ENCODE measurements around the gene ALOX5AP. TPM values are rescaled to one million over a fixed set of nuclear protein-coding genes. Genes with fewer than 3 reads are reported as not detected.
A peak's percentile ranks its signal among the peaks of the same experiment; 100 is the strongest.

Gene ALOX5AP
- total RNA-seq, 1 experiment from 2014 or later: not detected

DNA sequence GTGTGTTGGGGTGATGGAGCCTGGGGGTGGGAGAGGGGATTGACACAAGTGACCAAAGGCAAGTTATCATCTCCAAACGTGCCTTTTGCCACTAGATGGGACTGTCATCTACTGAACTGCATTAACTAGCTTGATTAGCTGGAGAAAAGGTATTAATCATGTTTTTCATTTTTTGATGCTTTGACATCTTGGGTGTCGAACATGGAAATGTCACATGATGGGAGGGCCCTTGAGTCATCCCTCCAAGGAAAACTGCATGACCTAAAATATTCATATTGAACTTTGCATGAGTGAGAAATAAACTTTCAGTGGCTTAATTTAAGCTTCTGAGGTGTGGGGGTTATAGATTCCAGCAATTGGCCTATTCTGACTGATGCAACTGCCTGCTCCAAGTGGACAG, 73.3 kb downstream of the ALOX5AP start:
- Histone ChIP-seq H3K4me3 (no peak overlapping the region), H2AFZ (no peak overlapping the region), H3K9me2 (ENCODE audit: insufficient read depth) (no peaks in the 10 kb centered on the region), H3K27me3 (ENCODE audit: insufficient read depth, low read depth) (no peaks in the 10 kb centered on the region), H3K4me1 (replicated peaks; ENCODE audit: insufficient read depth) (no peaks in the 10 kb centered on the region), H3K4me2 (no peak overlapping the region), H3K36me3 (ENCODE audit: low read depth) (no peaks in the 10 kb centered on the region), H3K9me3 (ENCODE audit: insufficient read depth, low read depth) (no peaks in the 10 kb centered on the region), H3K79me2 (ENCODE audit: low read depth) (no peaks in the 10 kb centered on the region), H3F3A (ENCODE audit: insufficient read depth, low read depth) (no peaks in the 10 kb centered on the region), H3K27ac (no peak overlapping the region), H4K20me1 (ENCODE audit: insufficient read depth) (no peaks in the 10 kb centered on the region)
- intact Hi-C loops (cut with micrococcal nuclease; ENCODE audit: unreplicated experiment): loop anchor here (10.0 kb wide), 1 partner anchor 344 kb away; the partner anchor contains the start of gene HMGB1
- ChIA-PET POLR2A (ENCODE audit: unreplicated experiment) (no interaction called here), CTCF (interaction anchor here (0.7 kb wide), 1 partner anchor 39 kb away, joined by 6 read pairs; no protein-coding TSS in a partner anchor)
- no peak for TF ChIP-seq EZH2 (IDR thresholded peaks at IDR 0.05; ENCODE audit: low read depth)
- TF ChIP-seq, protein P1, sequence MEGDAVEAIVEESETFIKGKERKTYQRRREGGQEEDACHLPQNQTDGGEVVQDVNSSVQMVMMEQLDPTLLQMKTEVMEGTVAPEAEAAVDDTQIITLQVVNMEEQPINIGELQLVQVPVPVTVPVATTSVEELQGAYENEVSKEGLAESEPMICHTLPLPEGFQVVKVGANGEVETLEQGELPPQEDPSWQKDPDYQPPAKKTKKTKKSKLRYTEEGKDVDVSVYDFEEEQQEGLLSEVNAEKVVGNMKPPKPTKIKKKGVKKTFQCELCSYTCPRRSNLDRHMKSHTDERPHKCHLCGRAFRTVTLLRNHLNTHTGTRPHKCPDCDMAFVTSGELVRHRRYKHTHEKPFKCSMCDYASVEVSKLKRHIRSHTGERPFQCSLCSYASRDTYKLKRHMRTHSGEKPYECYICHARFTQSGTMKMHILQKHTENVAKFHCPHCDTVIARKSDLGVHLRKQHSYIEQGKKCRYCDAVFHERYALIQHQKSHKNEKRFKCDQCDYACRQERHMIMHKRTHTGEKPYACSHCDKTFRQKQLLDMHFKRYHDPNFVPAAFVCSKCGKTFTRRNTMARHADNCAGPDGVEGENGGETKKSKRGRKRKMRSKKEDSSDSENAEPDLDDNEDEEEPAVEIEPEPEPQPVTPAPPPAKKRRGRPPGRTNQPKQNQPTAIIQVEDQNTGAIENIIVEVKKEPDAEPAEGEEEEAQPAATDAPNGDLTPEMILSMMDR (conservative IDR thresholded peaks at IDR 0.05): 0 out of 2 replicates have a peak, but pooled peaks have one; percentile 19
- DNase-seq: no peak
- BruUV-seq (replicated peaks): no TSS peak

DNA sequence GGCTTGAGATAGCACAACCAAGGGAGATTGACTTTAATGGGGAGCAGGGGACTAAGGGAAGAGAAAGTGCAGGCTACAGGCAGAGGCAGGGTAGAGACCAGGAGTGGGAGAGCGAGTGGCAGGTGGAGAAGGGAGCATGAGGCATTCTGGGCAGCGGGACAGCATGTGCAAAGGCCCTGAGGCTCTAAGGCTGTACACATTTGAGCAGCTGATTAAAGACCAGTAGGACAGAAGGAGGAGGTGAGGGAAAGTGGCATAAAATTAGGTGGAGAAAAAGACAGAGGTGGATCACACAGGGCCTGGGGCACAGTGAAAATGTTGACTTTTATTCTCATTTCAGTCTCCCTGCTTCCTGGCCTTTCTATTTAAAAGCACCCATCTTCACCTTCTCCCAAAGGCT, 74.4 kb downstream of the ALOX5AP start:
- H3K27ac ChIP-seq: no peak overlapping the region
- TF ChIP-seq, protein P1 (conservative IDR thresholded peaks at IDR 0.05): no peak
- TF ChIP-seq EZH2 (IDR thresholded peaks at IDR 0.05; ENCODE audit: low read depth): no peak
- H3K4me3 ChIP-seq: no peak overlapping the region
- ChIA-PET POLR2A (ENCODE audit: unreplicated experiment) (no interaction called here), CTCF (no interaction called here)
- H2AFZ ChIP-seq: no peak overlapping the region
- BruUV-seq (replicated peaks): no TSS peak
- no peaks in the 10 kb centered on the region for H3K27me3 ChIP-seq (ENCODE audit: insufficient read depth, low read depth)
- H3K36me3 ChIP-seq (ENCODE audit: low read depth): no peaks in the 10 kb centered on the region
- no peaks in the 10 kb centered on the region for H3K79me2 ChIP-seq (ENCODE audit: low read depth)
- no peak for DNase-seq
- no peaks in the 10 kb centered on the region for H3K9me3 ChIP-seq (ENCODE audit: insufficient read depth, low read depth)
- H3F3A ChIP-seq (ENCODE audit: insufficient read depth, low read depth): no peaks in the 10 kb centered on the region
- no peaks in the 10 kb centered on the region for H3K4me1 ChIP-seq (replicated peaks; ENCODE audit: insufficient read depth)
- no peaks in the 10 kb centered on the region for H4K20me1 ChIP-seq (ENCODE audit: insufficient read depth)
- intact Hi-C loops (cut with micrococcal nuclease; ENCODE audit: unreplicated experiment): loop anchor here (10.0 kb wide), 1 partner anchor 345 kb away; the partner anchor contains the start of gene HMGB1
- H3K4me2 ChIP-seq: no peak overlapping the region
- no peaks in the 10 kb centered on the region for H3K9me2 ChIP-seq (ENCODE audit: insufficient read depth)

DNA sequence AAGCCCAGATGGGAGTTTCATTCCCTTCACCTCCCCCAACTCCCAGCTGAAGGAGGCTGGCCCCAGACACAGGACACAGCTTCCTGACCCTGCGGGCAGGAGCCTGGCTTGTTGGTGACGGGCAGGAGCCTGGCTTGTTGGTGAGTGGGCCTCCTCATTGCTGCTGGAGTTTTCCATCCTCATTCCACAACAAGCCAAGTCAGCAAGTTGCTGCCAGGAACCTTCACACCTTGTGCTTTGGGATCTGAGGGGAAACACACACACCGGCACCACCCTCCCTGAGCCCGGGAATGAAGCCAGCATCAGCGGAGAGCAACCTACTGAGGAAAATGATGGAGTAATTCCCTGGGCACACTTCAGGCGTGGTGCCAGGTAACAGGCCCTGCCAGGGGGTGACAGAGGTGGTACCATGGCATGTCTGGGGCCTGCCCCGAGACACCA, 74.9 kb downstream of the ALOX5AP start:
- intact Hi-C loops (cut with micrococcal nuclease; ENCODE audit: unreplicated experiment): no loop called here
- Histone ChIP-seq H3K36me3 (ENCODE audit: low read depth) (no peaks in the 10 kb centered on the region), H3K9me3 (ENCODE audit: insufficient read depth, low read depth) (no peaks in the 10 kb centered on the region), H3K27ac (no peak overlapping the region), H3K27me3 (ENCODE audit: insufficient read depth, low read depth) (no peaks in the 10 kb centered on the region), H3K4me1 (replicated peaks; ENCODE audit: insufficient read depth) (no peaks in the 10 kb centered on the region), H2AFZ (no peak overlapping the region), H4K20me1 (ENCODE audit: insufficient read depth) (no peaks in the 10 kb centered on the region), H3K79me2 (ENCODE audit: low read depth) (no peaks in the 10 kb centered on the region), H3K4me2 (no peak overlapping the region), H3K4me3 (no peak overlapping the region), H3F3A (ENCODE audit: insufficient read depth, low read depth) (no peaks in the 10 kb centered on the region), H3K9me2 (ENCODE audit: insufficient read depth) (no peaks in the 10 kb centered on the region)
- no TSS peak for BruUV-seq (replicated peaks)
- ChIA-PET CTCF (no interaction called here), POLR2A (ENCODE audit: unreplicated experiment) (no interaction called here)
- DNase-seq: no peak
- TF ChIP-seq EZH2 (IDR thresholded peaks at IDR 0.05; ENCODE audit: low read depth): no peak
- TF ChIP-seq, protein P1 (conservative IDR thresholded peaks at IDR 0.05): no peak
